K562 (cell line): ENCODE data around the gene ZBTB26. TPM values are rescaled to one million over a fixed set of nuclear protein-coding genes. Genes with fewer than 3 reads are reported as not detected.

ENCODE experiments used
- CREB3L1 ChIP-seq: fragments of 450-650 bp; IDR thresholded peaks from 2 replicates; pipeline ENCODE4 v1.6.1; 2014; ENCODE audit warnings: low read depth, mild to moderate bottlenecking, moderate library complexity, borderline replicate concordance
- FOXK1 ChIP-seq: sonication (generic); formaldehyde crosslinking; IDR thresholded peaks from 2 replicates; pipeline ENCODE4 v1.8.0; 2022; ENCODE audit warnings: missing genetic modification reagents, mild to moderate bottlenecking, borderline replicate concordance
- HES1 ChIP-seq: fragments of 450-650 bp; IDR thresholded peaks from 2 replicates; pipeline ENCODE4 v1.6.1; 2016; ENCODE audit warnings: low read depth, mild to moderate bottlenecking, moderate library complexity
- NFATC3 ChIP-seq: fragments of 450-650 bp; IDR thresholded peaks from 2 replicates; pipeline ENCODE4 v1.6.1; 2017; ENCODE audit warnings: mild to moderate bottlenecking
- POLR2B ChIP-seq: fragments of 450-650 bp; IDR thresholded peaks from 2 replicates; pipeline ENCODE4 v1.6.1; 2018; ENCODE audit warnings: low read depth; ENCODE audit not compliant: partially characterized antibody
- RBM14 ChIP-seq: fragments of 200-400 bp; formaldehyde crosslinking; IDR thresholded peaks from 2 replicates; pipeline ENCODE4 v1.6.1; 2018; ENCODE audit warnings: low read depth, mild to moderate bottlenecking, low read length, moderate library complexity, borderline replicate concordance; ENCODE audit not compliant: insufficient read depth
- RREB1 ChIP-seq: fragments of 250-450 bp; sonication (Bioruptor Pico); IDR thresholded peaks from 2 replicates; pipeline ENCODE4 v1.4.0; 2020
- TCF3 ChIP-seq: sonication (generic); formaldehyde crosslinking; IDR thresholded peaks from 2 replicates; pipeline ENCODE4 v1.4.0; 2020; ENCODE audit warnings: mild to moderate bottlenecking, missing genetic modification reagents
- ZBTB2 ChIP-seq: fragments of 450-650 bp; IDR thresholded peaks from 2 replicates; pipeline ENCODE4 v1.6.1; 2016; ENCODE audit warnings: antibody characterized with exemption
- ZNF121 ChIP-seq: sonication (generic); formaldehyde crosslinking; conservative IDR thresholded peaks from 2 replicates; pipeline ENCODE4 v1.8.0; 2022; ENCODE audit warnings: missing genetic modification reagents
- ZNF263 ChIP-seq: sonication (generic); formaldehyde crosslinking; IDR thresholded peaks from 2 replicates; pipeline ENCODE4 v1.8.0; 2022; ENCODE audit warnings: mild to moderate bottlenecking, missing genetic modification reagents, borderline replicate concordance
- ZNF280A ChIP-seq: fragments of 450-650 bp; IDR thresholded peaks from 2 replicates; pipeline ENCODE4 v1.6.1; 2018; ENCODE audit warnings: mild to moderate bottlenecking, low read depth; ENCODE audit not compliant: partially characterized antibody
- ZNF408 ChIP-seq: fragments of 250-450 bp; sonication (Bioruptor Pico); IDR thresholded peaks from 2 replicates; pipeline ENCODE4 v1.4.0; 2020; ENCODE audit warnings: low read depth, mild to moderate bottlenecking, moderate library complexity
- polyA plus RNA-seq, 8 experiments: library from polyadenylated mRNA; depleted of rRNA in 4 of 8; stranded (reverse) in 5 of 8; unstranded in 3 of 8; fragments of >200 nt; fragmentation: Nextera tagmentation in 2 of 8; fragmentation: Illumina TruSeq in 1 of 8; extraction: Ambion mirVana in 2 of 8; extraction: Trizol in 1 of 8; gene quantifications; 2 replicates each; pipeline versions ENCODE4 v1.2.1 to v1.2.3, GENCODE V29; 2011 to 2014; ENCODE audit warnings: inconsistent platforms in 1 of 8, missing spikeins in 1 of 8
- total RNA-seq, 7 experiments: library from RNA; depleted of rRNA in 6 of 7; stranded (reverse); fragments of >200 nt in 6 of 7; fragmentation: Illumina TruSeq in 2 of 7; extraction: Trizol in 2 of 7; gene quantifications; 2 replicates each; pipeline versions ENCODE4 v1.2.1 to v1.2.3, GENCODE V29; 2011 to 2021; ENCODE audit warnings: low replicate concordance in 1 of 7
- TF ChIP-seq, protein P1 (sequence below): sonication (generic); formaldehyde crosslinking; IDR thresholded peaks from 2 replicates; pipeline ENCODE4 v1.8.1; 2023; ENCODE audit warnings: mild to moderate bottlenecking, missing genetic modification reagents, moderate library complexity

ZBTB26 gene
- total and polyA plus RNA-seq, 9 of the 15 experiments (the other 6 are each of a cell fraction or from before 2014, with no cell fraction given) = 2.4 to 20.7 (median 5.0) TPM

GRCh38 chr9:122912964-122913673 is 18.2 kb downstream of the ZBTB26 start, which contains the start of gene ZBTB6 (continued):
- TF ChIP-seq RREB1 = no peak
- TF ChIP-seq TCF3 (CRISPR knock-in tag) = no peak
- no peak for TF ChIP-seq ZNF408
- TF ChIP-seq FOXK1 (CRISPR knock-in tag) = no peak; the same call in 1 of the 2 replicates
- peak; percentile 27 for TF ChIP-seq ZNF280A
- no peak for TF ChIP-seq RBM14
- peak; percentile 43; the same call in 1 of the 2 replicates for TF ChIP-seq ZNF263 (CRISPR knock-in tag)
- no peak for TF ChIP-seq ZBTB2
- TF ChIP-seq HES1 = no peak
- TF ChIP-seq POLR2B = peak; percentile 76
- TF ChIP-seq CREB3L1 = peak; percentile 38; the same call in 1 of the 2 replicates
- TF ChIP-seq, protein P1, sequence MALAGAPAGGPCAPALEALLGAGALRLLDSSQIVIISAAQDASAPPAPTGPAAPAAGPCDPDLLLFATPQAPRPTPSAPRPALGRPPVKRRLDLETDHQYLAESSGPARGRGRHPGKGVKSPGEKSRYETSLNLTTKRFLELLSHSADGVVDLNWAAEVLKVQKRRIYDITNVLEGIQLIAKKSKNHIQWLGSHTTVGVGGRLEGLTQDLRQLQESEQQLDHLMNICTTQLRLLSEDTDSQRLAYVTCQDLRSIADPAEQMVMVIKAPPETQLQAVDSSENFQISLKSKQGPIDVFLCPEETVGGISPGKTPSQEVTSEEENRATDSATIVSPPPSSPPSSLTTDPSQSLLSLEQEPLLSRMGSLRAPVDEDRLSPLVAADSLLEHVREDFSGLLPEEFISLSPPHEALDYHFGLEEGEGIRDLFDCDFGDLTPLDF = no peak
- no peak for TF ChIP-seq NFATC3
- no peak for TF ChIP-seq ZNF121 (CRISPR knock-in tag)
